AG04450 (cell line): ENCODE data around the gene PTTG2. TPM values are rescaled to one million over a fixed set of nuclear protein-coding genes. Genes with fewer than 3 reads are reported as not detected.

Source experiments
- CTCF ChIA-PET: fragments of 300-600, 350-600 bp; formaldehyde crosslinking; extraction: SDS; loops from one replicate; lab custom pipeline; 2022; ENCODE audit warnings: antibody characterized with exemption, inconsistent platforms; lab: Charles Lee
- POLR2A ChIA-PET: fragments of 350-600 bp; formaldehyde crosslinking; extraction: SDS; loops from one replicate; lab custom pipeline; 2021; ENCODE audit warnings: antibody characterized with exemption, inconsistent platforms; lab: Yijun Ruan, JAX
- DNase-seq: peaks from one replicate; pipeline ENCODE4 v3.0.0-alpha.2; 2011; ENCODE audit warnings: low read depth, low spot score
- H3K27ac ChIP-seq: one replicate; pipeline ENCODE4 v1.5.1; 2012; ENCODE audit warnings: low read depth, low read length, control low read depth
- H3K27me3 ChIP-seq: one replicate; pipeline ENCODE4 v1.6.0; 2012; ENCODE audit warnings: low read length; ENCODE audit not compliant: control insufficient read depth, insufficient read depth
- H3K4me3 ChIP-seq: 2 replicates; pipeline ENCODE4 v1.5.1; 2011; ENCODE audit warnings: mild to moderate bottlenecking, low read depth, low read length, control low read depth
- H3K9me3 ChIP-seq: 2 replicates; pipeline ENCODE4 v1.5.1; 2012; ENCODE audit warnings: low read length; ENCODE audit not compliant: control insufficient read depth, insufficient read depth
- polyA plus RNA-seq: library from polyadenylated mRNA; depleted of rRNA; stranded (reverse); fragments of >200 nt; gene quantifications from 2 replicates; pipeline ENCODE4 v1.2.3, GENCODE V29; 2011; rRNA removed
- TF ChIP-seq, protein P1 (sequence below): IDR thresholded peaks from 2 replicates; pipeline ENCODE4 v1.5.1; 2011; ENCODE audit warnings: low read depth, low read length, control low read depth, inconsistent platforms

PTTG2 gene
- polyA plus RNA-seq, 1 experiment = not detected

GRCh38 chr4:38009949-38010348, 49.8 kb downstream of the PTTG2 start:
- Histone ChIP-seq H3K27me3 (no peaks in the 10 kb centered on the region), H3K9me3 (no peaks in the 10 kb centered on the region; the same call in 1 of the 2 replicates), H3K27ac (no peak overlapping the region), H3K4me3 (no peak overlapping the region)
- ChIA-PET POLR2A (no interaction called here), CTCF (interaction anchor here (1.0 kb wide), 1 partner anchor 25 kb away, joined by 3 read pairs; no protein-coding TSS in a partner anchor)
- TF ChIP-seq, protein P1, sequence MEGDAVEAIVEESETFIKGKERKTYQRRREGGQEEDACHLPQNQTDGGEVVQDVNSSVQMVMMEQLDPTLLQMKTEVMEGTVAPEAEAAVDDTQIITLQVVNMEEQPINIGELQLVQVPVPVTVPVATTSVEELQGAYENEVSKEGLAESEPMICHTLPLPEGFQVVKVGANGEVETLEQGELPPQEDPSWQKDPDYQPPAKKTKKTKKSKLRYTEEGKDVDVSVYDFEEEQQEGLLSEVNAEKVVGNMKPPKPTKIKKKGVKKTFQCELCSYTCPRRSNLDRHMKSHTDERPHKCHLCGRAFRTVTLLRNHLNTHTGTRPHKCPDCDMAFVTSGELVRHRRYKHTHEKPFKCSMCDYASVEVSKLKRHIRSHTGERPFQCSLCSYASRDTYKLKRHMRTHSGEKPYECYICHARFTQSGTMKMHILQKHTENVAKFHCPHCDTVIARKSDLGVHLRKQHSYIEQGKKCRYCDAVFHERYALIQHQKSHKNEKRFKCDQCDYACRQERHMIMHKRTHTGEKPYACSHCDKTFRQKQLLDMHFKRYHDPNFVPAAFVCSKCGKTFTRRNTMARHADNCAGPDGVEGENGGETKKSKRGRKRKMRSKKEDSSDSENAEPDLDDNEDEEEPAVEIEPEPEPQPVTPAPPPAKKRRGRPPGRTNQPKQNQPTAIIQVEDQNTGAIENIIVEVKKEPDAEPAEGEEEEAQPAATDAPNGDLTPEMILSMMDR = no peak
- DNase-seq = no peak

Other genes with a start within 250 kb of the PTTG2 start
- gene PGM2, start 133.7 kb upstream of the PTTG2 start, polyA plus RNA-seq = 17.6 and 24.1 TPM in 2 replicates
- gene TBC1D1, start 69.3 kb upstream of the PTTG2 start, polyA plus RNA-seq = 37.0 and 50.7 TPM in 2 replicates